Adrenal gland (tissue), 5 donors: ENCODE measurements around the gene CELA3B.

Experiments used
- POLR2A ChIP-seq, 2 donors: fragments of 450-650 bp; IDR thresholded peaks; one replicate each; pipeline ENCODE4 v1.6.1; 2017; ENCODE audit warnings: antibody characterized with exemption in 2 of 2, mild to moderate bottlenecking in 2 of 2, moderate library complexity in 1 of 2
- TF ChIP-seq, protein P1 (sequence below), 6 experiments: fragments of 450-650 bp in 4 of 6; fragments of 200-600 bp in 2 of 6; sonication (generic) in 1 of 6; IDR thresholded peaks; 1 replicate in 5 of 6; 2 replicates in 1 of 6; pipeline versions ENCODE4 v1.5.1 to v1.8.0; 2016 to 2021; ENCODE audit warnings: antibody characterized with exemption in 6 of 6, mild to moderate bottlenecking in 2 of 6, moderate library complexity in 1 of 6
- donor health status: DM: no; HTN: no; CAD: no.

- TF ChIP-seq, protein P1, sequence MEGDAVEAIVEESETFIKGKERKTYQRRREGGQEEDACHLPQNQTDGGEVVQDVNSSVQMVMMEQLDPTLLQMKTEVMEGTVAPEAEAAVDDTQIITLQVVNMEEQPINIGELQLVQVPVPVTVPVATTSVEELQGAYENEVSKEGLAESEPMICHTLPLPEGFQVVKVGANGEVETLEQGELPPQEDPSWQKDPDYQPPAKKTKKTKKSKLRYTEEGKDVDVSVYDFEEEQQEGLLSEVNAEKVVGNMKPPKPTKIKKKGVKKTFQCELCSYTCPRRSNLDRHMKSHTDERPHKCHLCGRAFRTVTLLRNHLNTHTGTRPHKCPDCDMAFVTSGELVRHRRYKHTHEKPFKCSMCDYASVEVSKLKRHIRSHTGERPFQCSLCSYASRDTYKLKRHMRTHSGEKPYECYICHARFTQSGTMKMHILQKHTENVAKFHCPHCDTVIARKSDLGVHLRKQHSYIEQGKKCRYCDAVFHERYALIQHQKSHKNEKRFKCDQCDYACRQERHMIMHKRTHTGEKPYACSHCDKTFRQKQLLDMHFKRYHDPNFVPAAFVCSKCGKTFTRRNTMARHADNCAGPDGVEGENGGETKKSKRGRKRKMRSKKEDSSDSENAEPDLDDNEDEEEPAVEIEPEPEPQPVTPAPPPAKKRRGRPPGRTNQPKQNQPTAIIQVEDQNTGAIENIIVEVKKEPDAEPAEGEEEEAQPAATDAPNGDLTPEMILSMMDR (IDR thresholded peaks at IDR 0.05) = peak in 3 of 6 experiments; percentile 9 to 25 (median 16)
- TF ChIP-seq POLR2A (IDR thresholded peaks at IDR 0.05) = no peak
Measured at GRCh38 chr1:22018583-22019559, 42.0 kb downstream of the CELA3B start.
